Measurements from ENCODE around the gene CEMIP2.

- TF ChIP-seq POLR2A (IDR thresholded peaks at IDR 0.05) (no peak), POLR2AphosphoS5 (IDR thresholded peaks at IDR 0.05) (no peak)
- TF ChIP-seq, protein P1, sequence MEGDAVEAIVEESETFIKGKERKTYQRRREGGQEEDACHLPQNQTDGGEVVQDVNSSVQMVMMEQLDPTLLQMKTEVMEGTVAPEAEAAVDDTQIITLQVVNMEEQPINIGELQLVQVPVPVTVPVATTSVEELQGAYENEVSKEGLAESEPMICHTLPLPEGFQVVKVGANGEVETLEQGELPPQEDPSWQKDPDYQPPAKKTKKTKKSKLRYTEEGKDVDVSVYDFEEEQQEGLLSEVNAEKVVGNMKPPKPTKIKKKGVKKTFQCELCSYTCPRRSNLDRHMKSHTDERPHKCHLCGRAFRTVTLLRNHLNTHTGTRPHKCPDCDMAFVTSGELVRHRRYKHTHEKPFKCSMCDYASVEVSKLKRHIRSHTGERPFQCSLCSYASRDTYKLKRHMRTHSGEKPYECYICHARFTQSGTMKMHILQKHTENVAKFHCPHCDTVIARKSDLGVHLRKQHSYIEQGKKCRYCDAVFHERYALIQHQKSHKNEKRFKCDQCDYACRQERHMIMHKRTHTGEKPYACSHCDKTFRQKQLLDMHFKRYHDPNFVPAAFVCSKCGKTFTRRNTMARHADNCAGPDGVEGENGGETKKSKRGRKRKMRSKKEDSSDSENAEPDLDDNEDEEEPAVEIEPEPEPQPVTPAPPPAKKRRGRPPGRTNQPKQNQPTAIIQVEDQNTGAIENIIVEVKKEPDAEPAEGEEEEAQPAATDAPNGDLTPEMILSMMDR (IDR thresholded peaks at IDR 0.05), result no peak
Observed at GRCh38 chr9:71690689-71691435, 77.5 kb downstream of the CEMIP2 start.
